Upper lobe of left lung (tissue), 6 donors: Measurements from ENCODE around the gene TTC28. TPM values are rescaled to one million over a fixed set of nuclear protein-coding genes. Genes with fewer than 3 reads are reported as not detected.

Experiments
- ATAC-seq, 2 donors: fragments of 200-7000 bp; cut with Tn5 transposase; one replicate each; pipeline ENCODE4 v1.9.1; 2022; ENCODE audit warnings: mild to moderate bottlenecking in 2 of 2, moderate library complexity in 2 of 2; ENCODE audit not compliant: low FRiP score in 2 of 2
- DNase-seq, 2 donors: peaks; one replicate each; pipeline ENCODE4 v3.0.0-alpha.2; 2019 to 2020
- H3K27ac ChIP-seq, 4 donors: fragments of 200-600 bp; sonication (generic); one replicate each; pipeline ENCODE4 v1.5.1; 2016 to 2019
- H3K27me3 ChIP-seq, 4 donors: fragments of 200-600 bp; sonication (generic); one replicate each; pipeline ENCODE4 v1.5.1; 2017 to 2019
- H3K36me3 ChIP-seq, 4 donors: fragments of 200-600 bp; sonication (generic); one replicate each; pipeline ENCODE4 v1.5.1; 2016 to 2019
- H3K4me1 ChIP-seq, 4 donors: fragments of 200-600 bp; sonication (generic); one replicate each; pipeline ENCODE4 v1.5.1; 2018 to 2019
- H3K4me3 ChIP-seq, 4 donors: fragments of 200-600 bp; sonication (generic); one replicate each; pipeline ENCODE4 v1.5.1; 2017 to 2019; ENCODE audit warnings: mild to moderate bottlenecking in 2 of 4, moderate library complexity in 1 of 4
- H3K9me3 ChIP-seq, 4 donors: fragments of 200-600 bp; sonication (generic); one replicate each; pipeline ENCODE4 v1.5.1; 2018 to 2019
- EP300 ChIP-seq, 4 donors: sonication (generic); formaldehyde crosslinking; IDR thresholded peaks; one replicate each; pipeline ENCODE4 v1.5.1; 2017; ENCODE audit warnings: antibody characterized with exemption in 4 of 4, control low read depth in 2 of 4
- POLR2A ChIP-seq, 4 donors: fragments of 450-650 bp; IDR thresholded peaks; one replicate each; pipeline ENCODE4 v1.5.1; 2016 to 2017; ENCODE audit warnings: antibody characterized with exemption in 4 of 4, mild to moderate bottlenecking in 2 of 4
- POLR2AphosphoS5 ChIP-seq, 2 donors: sonication (generic); formaldehyde crosslinking; IDR thresholded peaks; one replicate each; pipeline ENCODE4 v1.5.1; 2017; ENCODE audit warnings: antibody characterized with exemption in 2 of 2
- WGBS, 2 donors: methylation state at CpG; one replicate each; pipeline ENCODE4 v1.1.5; 2017 to 2018; 5-methylcytosine and 5-hydroxymethylcytosine counted together
- total RNA-seq, 6 donors: library from RNA; depleted of rRNA in 4 of 6; stranded (reverse); fragments of >200 nt in 4 of 6; gene quantifications; one replicate each; pipeline versions ENCODE4 v1.1.0 to v1.2.1, GENCODE V29; 2016 to 2021
- TF ChIP-seq, protein P1 (sequence below), 6 experiments: fragments of 450-650 bp in 4 of 6; fragments of 200-600 bp in 2 of 6; sonication (generic) in 2 of 6; IDR thresholded peaks; one replicate each; pipeline ENCODE4 v1.5.1; 2016 to 2019; ENCODE audit warnings: antibody characterized with exemption in 6 of 6
- donor health status: DM: no; HTN: no; CAD: no; lungs with moderate emphysema.
- donor health status: DM: no; HTN: yes; CAD: no; lungs with severe emphysema.

TTC28 gene
- total RNA-seq, 6 donors from 2014 or later: 30.1 to 69.4 (median 41.4) TPM

DNA sequence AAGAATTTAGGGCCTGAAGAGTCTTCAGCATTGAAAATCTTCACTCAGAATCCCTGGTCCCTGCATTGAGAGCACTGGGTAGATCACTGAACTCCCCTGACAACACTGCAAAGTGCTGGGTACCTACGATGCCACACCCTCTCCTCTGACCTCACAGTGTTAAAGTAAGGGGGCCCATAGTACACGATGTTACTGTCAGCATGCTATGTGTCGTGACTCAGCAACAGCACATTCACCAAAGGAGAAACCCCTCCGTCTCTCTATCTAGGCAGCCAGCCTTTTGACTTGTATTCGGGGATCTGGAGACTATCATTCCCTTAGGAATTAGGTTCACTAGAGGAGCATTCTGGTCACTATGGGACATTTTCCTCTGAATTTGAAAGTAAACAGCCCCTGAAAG is 693.2 kb downstream of the TTC28 start:
- no peaks in the 10 kb centered on the region for H3K27me3 ChIP-seq
- no peak for TF ChIP-seq POLR2A (IDR thresholded peaks at IDR 0.05)
- TF ChIP-seq POLR2AphosphoS5 (IDR thresholded peaks at IDR 0.05): no peak
- no peak for TF ChIP-seq EP300 (IDR thresholded peaks at IDR 0.05)
- TF ChIP-seq, protein P1, sequence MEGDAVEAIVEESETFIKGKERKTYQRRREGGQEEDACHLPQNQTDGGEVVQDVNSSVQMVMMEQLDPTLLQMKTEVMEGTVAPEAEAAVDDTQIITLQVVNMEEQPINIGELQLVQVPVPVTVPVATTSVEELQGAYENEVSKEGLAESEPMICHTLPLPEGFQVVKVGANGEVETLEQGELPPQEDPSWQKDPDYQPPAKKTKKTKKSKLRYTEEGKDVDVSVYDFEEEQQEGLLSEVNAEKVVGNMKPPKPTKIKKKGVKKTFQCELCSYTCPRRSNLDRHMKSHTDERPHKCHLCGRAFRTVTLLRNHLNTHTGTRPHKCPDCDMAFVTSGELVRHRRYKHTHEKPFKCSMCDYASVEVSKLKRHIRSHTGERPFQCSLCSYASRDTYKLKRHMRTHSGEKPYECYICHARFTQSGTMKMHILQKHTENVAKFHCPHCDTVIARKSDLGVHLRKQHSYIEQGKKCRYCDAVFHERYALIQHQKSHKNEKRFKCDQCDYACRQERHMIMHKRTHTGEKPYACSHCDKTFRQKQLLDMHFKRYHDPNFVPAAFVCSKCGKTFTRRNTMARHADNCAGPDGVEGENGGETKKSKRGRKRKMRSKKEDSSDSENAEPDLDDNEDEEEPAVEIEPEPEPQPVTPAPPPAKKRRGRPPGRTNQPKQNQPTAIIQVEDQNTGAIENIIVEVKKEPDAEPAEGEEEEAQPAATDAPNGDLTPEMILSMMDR (IDR thresholded peaks at IDR 0.05): no peak
- H3K9me3 ChIP-seq: no peaks in the 10 kb centered on the region
- DNase-seq (no peak), ATAC-seq (no peak)
- H3K4me1 ChIP-seq: peaks cover 0 to 10% (median 6%) of the 10 kb centered on the region in 4 donors
- H3K4me3 ChIP-seq: no peak overlapping the region
- 89 to 90% methylated on average over 5 of the region's 5 CpGs for WGBS, 2 donors
- no peak overlapping the region for H3K27ac ChIP-seq
- peaks cover 0 to 61% (median 32%) of the 10 kb centered on the region in 4 donors for H3K36me3 ChIP-seq

DNA sequence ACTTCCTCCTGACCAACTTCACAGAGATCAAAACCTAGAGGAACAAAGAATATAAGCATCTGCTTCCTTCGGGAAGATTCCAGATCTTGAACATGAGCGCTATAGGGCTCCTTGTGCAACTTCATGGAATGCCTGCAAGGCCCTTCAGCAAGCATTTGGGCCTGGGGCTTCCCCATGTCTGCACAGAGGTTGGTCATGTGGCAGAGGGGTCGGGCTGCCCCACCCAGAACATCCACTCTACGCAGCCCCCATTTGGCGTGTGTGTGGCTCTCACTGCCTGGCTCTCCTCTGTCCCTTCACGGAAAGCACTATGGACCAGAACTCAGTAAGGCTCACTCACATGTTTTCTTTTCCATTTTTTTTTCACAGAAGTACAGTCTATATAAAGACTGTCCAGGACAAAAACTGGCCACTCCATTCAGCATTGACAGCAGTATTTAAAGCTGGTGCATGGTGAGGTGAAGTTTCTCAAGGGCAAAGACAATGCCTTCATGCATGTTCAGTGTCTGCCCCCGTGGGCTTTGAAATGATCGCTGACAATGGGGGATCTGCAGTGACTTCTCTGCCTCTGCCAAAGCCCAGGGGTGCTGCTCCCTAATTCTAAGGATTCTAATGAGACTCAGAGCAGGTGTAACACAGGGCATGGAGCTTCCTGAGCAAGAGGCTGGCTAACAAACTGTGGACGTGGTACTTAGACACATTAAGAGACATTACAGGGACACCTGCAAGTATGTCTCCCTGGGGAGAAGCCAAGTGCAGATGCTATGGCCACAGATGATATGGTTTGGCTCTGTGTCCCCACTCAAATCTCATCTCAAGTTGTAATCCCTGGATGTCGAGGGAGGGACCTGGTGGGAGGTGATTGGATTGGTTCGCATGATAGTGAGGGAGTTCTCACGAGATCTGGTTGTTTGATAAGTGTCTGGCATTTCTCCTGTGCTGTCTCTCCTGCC is 694.0 kb downstream of the TTC28 start:
- ATAC-seq: no peak
- WGBS, 2 donors: 88 to 91% methylated on average over 12 of the region's 12 CpGs
- no peak overlapping the region for H3K4me3 ChIP-seq
- H3K9me3 ChIP-seq: no peaks in the 10 kb centered on the region
- H3K27me3 ChIP-seq: no peaks in the 10 kb centered on the region
- no peak for DNase-seq
- H3K4me1 ChIP-seq: peaks cover 0 to 4% (median 2%) of the 10 kb centered on the region in 4 donors
- TF ChIP-seq, protein P1 (IDR thresholded peaks at IDR 0.05): no peak
- TF ChIP-seq POLR2A (IDR thresholded peaks at IDR 0.05) (no peak), EP300 (IDR thresholded peaks at IDR 0.05) (no peak)
- H3K36me3 ChIP-seq: peaks cover 0 to 61% (median 32%) of the 10 kb centered on the region in 4 donors
- no peak overlapping the region for H3K27ac ChIP-seq

DNA sequence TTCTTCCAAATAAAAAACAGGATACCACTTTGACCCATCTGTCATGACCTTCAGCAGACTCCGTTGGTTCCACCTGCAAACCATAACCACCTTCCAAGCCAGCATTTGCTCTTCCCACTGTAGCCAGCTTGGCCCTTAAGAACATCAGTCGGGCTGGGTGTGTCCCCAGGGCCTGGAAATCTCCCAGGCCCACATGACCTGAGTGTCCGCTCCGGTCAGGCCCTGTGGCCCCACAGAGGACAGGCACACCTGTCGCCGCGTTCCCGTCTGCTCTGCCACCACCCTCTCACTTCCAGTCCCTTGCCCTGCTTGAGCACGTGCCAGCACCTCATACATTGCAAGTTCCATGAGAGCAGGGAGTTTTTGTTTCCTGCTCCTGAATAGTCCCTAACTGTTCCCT is 694.9 kb downstream of the TTC28 start:
- ATAC-seq: no peak
- H3K27me3 ChIP-seq: no peaks in the 10 kb centered on the region
- no peaks in the 10 kb centered on the region for H3K9me3 ChIP-seq
- TF ChIP-seq EP300 (IDR thresholded peaks at IDR 0.05) (no peak), POLR2AphosphoS5 (IDR thresholded peaks at IDR 0.05) (no peak), POLR2A (IDR thresholded peaks at IDR 0.05) (no peak)
- TF ChIP-seq, protein P1 (IDR thresholded peaks at IDR 0.05): no peak
- H3K4me1 ChIP-seq: no peaks in the 10 kb centered on the region
- WGBS, 2 donors: 92 to 96% methylated on average over 9 of the region's 9 CpGs
- no peak overlapping the region for H3K27ac ChIP-seq
- H3K36me3 ChIP-seq: peaks cover 0 to 52% (median 30%) of the 10 kb centered on the region in 4 donors
- H3K4me3 ChIP-seq: no peak overlapping the region
- DNase-seq: no peak

DNA sequence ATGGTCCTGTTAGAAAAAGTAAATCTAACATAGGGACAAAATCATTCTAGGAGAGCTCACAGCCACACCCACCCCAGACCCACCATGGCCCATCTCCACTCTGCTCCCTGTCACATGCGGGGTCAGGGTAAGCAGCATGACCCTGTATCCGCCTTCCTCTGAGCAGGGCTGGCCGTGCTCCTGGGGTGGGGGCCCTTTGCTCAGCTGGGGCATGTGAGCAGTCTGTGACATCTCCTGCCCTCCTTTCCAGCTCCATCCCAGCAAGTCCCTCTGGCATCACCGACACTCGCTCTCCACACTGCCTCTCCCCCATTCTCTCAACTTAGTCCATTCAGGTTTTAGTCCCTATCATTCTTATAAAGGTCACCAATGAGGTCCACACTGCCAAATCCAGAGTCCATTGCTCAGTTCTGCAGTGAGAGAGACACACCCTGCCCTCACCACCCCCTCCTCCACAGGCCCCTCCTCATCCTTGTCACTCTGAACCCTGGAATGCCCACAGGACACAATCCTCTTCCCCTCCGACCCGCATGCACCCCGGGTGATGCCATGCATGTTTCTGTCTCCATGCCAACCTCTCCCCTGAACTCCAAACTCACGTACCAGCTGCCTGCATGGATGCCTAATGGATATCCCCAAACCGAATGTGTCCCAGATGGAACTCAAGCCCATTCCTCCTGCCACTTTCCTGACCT is 695.5 kb downstream of the TTC28 start:
- Histone ChIP-seq H3K36me3 (peaks cover 0 to 51% (median 29%) of the 10 kb centered on the region in 4 donors), H3K4me3 (no peak overlapping the region), H3K4me1 (peaks cover 0 to under 1% (median 0%) of the 10 kb centered on the region in 4 donors), H3K27ac (no peak overlapping the region), H3K27me3 (no peaks in the 10 kb centered on the region), H3K9me3 (no peaks in the 10 kb centered on the region)
- TF ChIP-seq POLR2AphosphoS5 (IDR thresholded peaks at IDR 0.05): no peak
- TF ChIP-seq, protein P1 (IDR thresholded peaks at IDR 0.05): no peak
- TF ChIP-seq EP300 (IDR thresholded peaks at IDR 0.05): no peak
- no peak for TF ChIP-seq POLR2A (IDR thresholded peaks at IDR 0.05)
- DNase-seq (no peak), ATAC-seq (no peak)
- WGBS, 2 donors: 71 to 80% methylated on average over 10 of the region's 10 CpGs
